SK-N-SH (cell line): ENCODE results near the gene TMEM9. TPM values are rescaled to one million over a fixed set of nuclear protein-coding genes. Genes with fewer than 3 reads are reported as not detected.

ENCODE experiments used
- CTCF ChIA-PET: fragments of 300-600, 350-600 bp; formaldehyde crosslinking; extraction: SDS; loops from one replicate; lab custom pipeline; 2021; lab: Yijun Ruan, JAX
- POLR2A ChIA-PET: fragments of 350-600 bp; sonication (Branson Sonifier 250); formaldehyde crosslinking; extraction: SDS; loops from one replicate; lab custom pipeline; 2020; ENCODE audit warnings: antibody characterized with exemption, inconsistent platforms; lab: Yijun Ruan, JAX
- DNase-seq: peaks from one replicate; pipeline ENCODE4 v3.0.0; 2012
- H2AFZ ChIP-seq: fragments of 200-600 bp; sonication (generic); 2 replicates; pipeline ENCODE4 v1.8.1; 2016; ENCODE audit warnings: antibody characterized with exemption, mild to moderate bottlenecking, low read depth
- H3F3A ChIP-seq: fragments of 200-600 bp; sonication (generic); replicated peaks from 2 replicates; pipeline ENCODE3; 2016; ENCODE audit warnings: antibody characterized with exemption, mild to moderate bottlenecking; ENCODE audit not compliant: insufficient read depth
- H3K27ac ChIP-seq, 2 experiments: fragments of 200-500 bp in 1 of 2; fragments of 200-600 bp in 1 of 2; sonication (Bioruptor generic) in 1 of 2; sonication (generic), shearing (Covaris generic) in 1 of 2; 2 replicates each; pipeline versions ENCODE4 v1.5.1 to v1.6.1; 2014 to 2016; ENCODE audit warnings: low read depth in 2 of 2, inconsistent platforms in 1 of 2, low read length in 1 of 2, mild to moderate bottlenecking in 1 of 2, mixed read lengths in 1 of 2
- H3K27me3 ChIP-seq: fragments of 200-600 bp; sonication (generic), shearing (Covaris generic); 2 replicates; pipeline ENCODE4 v1.6.1; 2016; ENCODE audit warnings: mixed run types; ENCODE audit not compliant: insufficient read depth
- H3K36me3 ChIP-seq, 2 experiments: fragments of 200-500 bp in 1 of 2; fragments of 200-600 bp in 1 of 2; sonication (Bioruptor generic) in 1 of 2; sonication (generic) in 1 of 2; replicated peaks in 1 of 2; 2 replicates each; pipeline versions ENCODE3 to v1.5.1; 2014 to 2016; ENCODE audit warnings: low read length in 1 of 2, mild to moderate bottlenecking in 1 of 2; ENCODE audit not compliant: insufficient read depth in 2 of 2, control insufficient read depth in 1 of 2
- H3K4me1 ChIP-seq, 2 experiments: fragments of 200-500 bp in 1 of 2; fragments of 200-600 bp in 1 of 2; sonication (Bioruptor generic) in 1 of 2; sonication (generic), shearing (Covaris generic) in 1 of 2; 2 replicates each; pipeline versions ENCODE4 v1.5.1 to v1.6.1; 2014 to 2016; ENCODE audit warnings: low read depth in 1 of 2, low read length in 1 of 2, mixed run types in 1 of 2; ENCODE audit not compliant: insufficient read depth in 2 of 2, control insufficient read depth in 1 of 2
- H3K4me2 ChIP-seq: fragments of 200-600 bp; sonication (generic), shearing (Covaris generic); 2 replicates; pipeline ENCODE4 v1.6.1; 2017; ENCODE audit warnings: mixed run types
- H3K4me3 ChIP-seq, 2 experiments: fragments of 200-500 bp in 1 of 2; fragments of 200-600 bp in 1 of 2; sonication (Bioruptor generic) in 1 of 2; sonication (generic), shearing (Covaris generic) in 1 of 2; 2 replicates each; pipeline versions ENCODE4 v1.5.1 to v1.8.1; 2014 to 2016; ENCODE audit warnings: low read depth in 2 of 2, inconsistent platforms in 1 of 2, low read length in 1 of 2, mild to moderate bottlenecking in 1 of 2, mixed read lengths in 1 of 2, moderate library complexity in 1 of 2
- H3K79me2 ChIP-seq: fragments of 200-600 bp; sonication (generic); 2 replicates; pipeline ENCODE4 v1.8.1; 2017; ENCODE audit warnings: mild to moderate bottlenecking; ENCODE audit not compliant: insufficient read depth
- H3K9ac ChIP-seq: fragments of 200-600 bp; sonication (generic); 2 replicates; pipeline ENCODE4 v1.6.1; 2017; ENCODE audit warnings: mixed run types
- H3K9me2 ChIP-seq: fragments of 200-600 bp; sonication (generic); 2 replicates; pipeline ENCODE4 v1.6.1; 2017; ENCODE audit warnings: mixed run types
- H3K9me3 ChIP-seq: fragments of 200-600 bp; sonication (generic); 2 replicates; pipeline ENCODE4 v1.6.1; 2017; ENCODE audit warnings: mixed run types, mild to moderate bottlenecking, moderate library complexity
- H4K20me1 ChIP-seq: fragments of 200-600 bp; sonication (generic); 2 replicates; pipeline ENCODE4 v1.6.1; 2017; ENCODE audit warnings: mild to moderate bottlenecking, mixed run types; ENCODE audit not compliant: insufficient read depth
- ELF1 ChIP-seq: IDR thresholded peaks from 2 replicates; pipeline ENCODE4 v1.4.0; 2012
- REST ChIP-seq: IDR thresholded peaks from 2 replicates; pipeline ENCODE4 v1.6.1; 2012; ENCODE audit warnings: mild to moderate bottlenecking, low read depth, low read length, moderate library complexity
- TCF12 ChIP-seq: IDR thresholded peaks from 2 replicates; pipeline ENCODE4 v1.4.0; 2012
- USF2 ChIP-seq: fragments of 150-350 bp; IDR thresholded peaks from 2 replicates; pipeline ENCODE4 v1.6.1; 2017; ENCODE audit warnings: antibody characterized with exemption, low read length, low read depth, borderline replicate concordance
- WGBS: methylation state at CpG from one replicate; pipeline ENCODE4 v1.1.6; 2017; ENCODE audit warnings: low lambda C conversion rate; 5-methylcytosine and 5-hydroxymethylcytosine counted together
- polyA plus RNA-seq, 3 experiments: library from polyadenylated mRNA; depleted of rRNA; stranded (reverse); fragments of >200 nt; gene quantifications; 2 replicates each; pipeline ENCODE4 v1.2.3, GENCODE V29; 2012
- TF ChIP-seq, protein P1 (sequence below): IDR thresholded peaks from 2 replicates; pipeline ENCODE4 v1.4.0; 2012; ENCODE audit warnings: low read depth, borderline replicate concordance

TMEM9 gene
- polyA plus RNA-seq, 1 of the 3 experiments (the other 2 are of a cell fraction), result 126 TPM

DNA sequence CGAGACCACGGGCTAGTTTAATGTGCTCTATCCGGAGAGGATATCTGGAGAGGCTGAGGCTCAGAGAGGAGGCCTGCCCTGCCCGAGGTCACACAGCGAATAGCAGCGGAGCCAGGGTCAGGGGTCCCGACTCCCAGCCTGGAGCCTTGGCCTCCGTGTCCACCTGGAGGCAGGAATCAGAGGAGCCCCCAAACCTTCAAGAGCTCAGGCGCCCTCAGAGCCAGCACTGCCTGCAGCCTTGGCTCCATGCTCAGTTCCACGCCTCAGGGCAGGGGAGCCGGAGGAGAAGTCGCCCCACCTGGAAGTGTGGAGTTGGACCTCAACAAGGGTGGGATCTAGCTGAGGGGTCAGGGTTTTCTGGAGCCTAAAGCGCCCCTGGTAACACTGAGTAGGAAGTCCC lies 25.3 kb downstream of the TMEM9 start (continued):
- TF ChIP-seq REST, result no peak
- TF ChIP-seq TCF12, result no peak
- TF ChIP-seq USF2, result no peak
- TF ChIP-seq, protein P1, sequence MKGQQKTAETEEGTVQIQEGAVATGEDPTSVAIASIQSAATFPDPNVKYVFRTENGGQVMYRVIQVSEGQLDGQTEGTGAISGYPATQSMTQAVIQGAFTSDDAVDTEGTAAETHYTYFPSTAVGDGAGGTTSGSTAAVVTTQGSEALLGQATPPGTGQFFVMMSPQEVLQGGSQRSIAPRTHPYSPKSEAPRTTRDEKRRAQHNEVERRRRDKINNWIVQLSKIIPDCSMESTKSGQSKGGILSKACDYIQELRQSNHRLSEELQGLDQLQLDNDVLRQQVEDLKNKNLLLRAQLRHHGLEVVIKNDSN, result no peak
- no peak for TF ChIP-seq ELF1

DNA sequence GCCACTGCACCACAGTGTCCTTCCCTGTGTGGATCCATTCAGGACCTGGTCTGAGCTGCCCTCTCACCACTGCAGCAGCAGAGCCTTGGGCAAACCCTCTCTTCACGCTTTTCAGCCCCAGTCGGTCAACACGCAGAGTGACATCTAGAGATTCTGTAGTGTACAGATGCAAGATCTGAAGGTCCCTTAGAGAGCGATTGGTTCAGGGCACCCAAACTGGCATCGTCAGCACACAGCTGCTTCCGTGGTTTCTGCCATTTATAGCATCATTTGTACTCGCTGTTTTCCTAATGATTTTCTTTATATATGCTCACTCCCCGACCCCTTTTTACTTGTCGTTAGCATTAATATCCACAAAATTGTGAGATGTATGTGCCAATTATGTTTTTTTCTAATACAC lies 25.8 kb downstream of the TMEM9 start:
- Histone ChIP-seq H3K9me3 (no peaks in the 10 kb centered on the region), H3K9ac (no peak overlapping the region), H3K27me3 (peaks cover 25% of the 10 kb centered on the region; the same call in 1 of the 2 replicates), H3F3A (no peaks in the 10 kb centered on the region), H2AFZ (no peak overlapping the region), H3K27ac (no peak overlapping the region), H4K20me1 (no peaks in the 10 kb centered on the region), H3K79me2 (no peaks in the 10 kb centered on the region), H3K4me2 (no peak overlapping the region), H3K36me3 (no peaks in the 10 kb centered on the region), H3K4me1 (no peaks in the 10 kb centered on the region; a peak in 1 of 4 replicates), H3K9me2 (no peaks in the 10 kb centered on the region), H3K4me3 (no peak overlapping the region)
- WGBS, result 95% methylated on average over 9 of the region's 9 CpGs
- ChIA-PET CTCF (interaction anchor here (1.9 kb wide), 1 partner anchor 21 kb away, joined by 7 read pairs; no protein-coding TSS in a partner anchor), POLR2A (no interaction called here)
- DNase-seq, result no peak
- no peak for TF ChIP-seq REST
